GM21390 (cell line): ENCODE measurements around the gene SUGCT.
"Not testable (repeated sequence)": the region's sequence is repeated elsewhere in the genome, so short reads cannot be mapped to it uniquely, and the experiment has no call there.

Experiments
- ATAC-seq: cut with Tn5 transposase; IDR thresholded peaks from one replicate; pipeline ENCODE4 v1.9.1; 2021; ENCODE audit not compliant: unreplicated experiment

Gene SUGCT

GRCh38 chr7:40199076-40199802 lies 64.4 kb downstream of the SUGCT start:
- ATAC-seq, result no peak

DNA sequence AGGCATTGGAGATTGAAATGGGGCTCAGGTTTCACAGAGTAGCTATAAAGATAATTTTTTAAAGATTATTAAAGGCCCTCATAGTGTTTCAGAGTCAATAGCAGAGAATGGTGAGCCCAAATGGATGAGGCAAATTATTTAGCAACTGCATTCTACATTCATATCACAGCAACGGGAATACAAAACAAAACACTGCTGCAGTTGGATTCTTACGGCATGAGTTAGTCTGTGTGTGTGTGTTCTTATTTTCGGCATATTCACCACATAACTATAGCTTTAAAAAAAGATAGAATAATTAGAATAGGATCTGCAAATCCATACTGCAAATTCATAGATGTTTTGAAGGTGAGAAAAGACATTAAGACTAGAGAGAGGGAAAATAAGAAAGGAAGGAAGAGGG lies 66.0 kb downstream of the SUGCT start:
- no peak for ATAC-seq

DNA sequence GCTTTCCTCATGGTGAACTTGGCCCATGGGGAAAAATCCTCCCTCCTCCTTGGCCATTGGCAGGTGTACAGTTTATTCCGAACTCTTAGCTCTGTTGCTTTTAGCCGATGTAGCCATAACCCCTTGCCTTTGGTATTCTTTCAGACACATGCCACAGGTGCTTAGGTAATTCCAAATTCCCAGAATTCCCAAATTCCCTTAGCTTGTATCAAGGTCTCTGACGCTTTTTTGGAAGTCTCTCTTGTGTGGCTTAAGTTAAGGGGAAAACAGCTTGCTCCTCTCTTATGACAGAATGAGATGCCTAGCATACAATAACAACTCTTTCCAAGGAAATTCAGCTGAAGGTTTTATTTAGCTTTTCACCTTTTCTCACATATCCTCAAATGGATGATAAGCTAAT lies 68.0 kb downstream of the SUGCT start:
- no peak for ATAC-seq

DNA sequence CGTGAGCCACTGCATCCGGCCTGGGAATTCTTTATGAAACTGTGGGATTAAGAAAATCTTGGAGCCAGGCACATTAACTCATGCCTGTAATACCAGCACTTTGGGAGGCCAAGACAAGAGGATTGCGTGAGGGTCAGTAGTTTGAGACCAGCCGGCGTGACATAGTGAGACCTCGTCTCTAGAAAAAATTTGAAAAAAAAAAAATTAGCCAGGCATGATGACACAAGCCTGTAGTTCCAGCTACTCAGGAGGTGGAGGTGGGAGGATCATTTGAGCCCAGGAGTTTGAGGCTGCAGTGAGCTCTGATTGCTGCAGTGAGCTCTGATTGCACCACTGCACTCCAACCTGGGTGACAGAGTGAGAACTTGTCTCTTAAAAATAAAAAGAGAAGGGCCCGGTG lies 69.8 kb downstream of the SUGCT start:
- ATAC-seq, result no peak

DNA sequence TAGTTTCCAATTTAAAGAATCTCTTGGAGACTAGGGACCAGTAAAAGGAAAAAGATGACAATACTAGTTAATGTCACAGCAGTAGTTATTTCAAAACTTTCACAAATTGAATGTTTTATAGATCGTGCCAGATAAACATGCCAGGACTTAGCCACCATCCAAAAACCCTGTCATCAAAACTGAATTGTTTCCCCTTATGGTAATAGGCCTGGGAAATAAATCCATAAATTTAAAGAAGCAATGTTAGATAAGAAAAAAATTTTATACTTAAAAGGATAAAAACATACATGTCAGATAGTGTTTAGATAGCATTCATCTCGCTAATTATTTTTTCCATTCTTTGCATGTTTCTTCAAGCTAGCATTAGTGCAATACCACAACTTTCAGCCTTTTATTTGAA lies 71.2 kb downstream of the SUGCT start:
- ATAC-seq, result no peak

DNA sequence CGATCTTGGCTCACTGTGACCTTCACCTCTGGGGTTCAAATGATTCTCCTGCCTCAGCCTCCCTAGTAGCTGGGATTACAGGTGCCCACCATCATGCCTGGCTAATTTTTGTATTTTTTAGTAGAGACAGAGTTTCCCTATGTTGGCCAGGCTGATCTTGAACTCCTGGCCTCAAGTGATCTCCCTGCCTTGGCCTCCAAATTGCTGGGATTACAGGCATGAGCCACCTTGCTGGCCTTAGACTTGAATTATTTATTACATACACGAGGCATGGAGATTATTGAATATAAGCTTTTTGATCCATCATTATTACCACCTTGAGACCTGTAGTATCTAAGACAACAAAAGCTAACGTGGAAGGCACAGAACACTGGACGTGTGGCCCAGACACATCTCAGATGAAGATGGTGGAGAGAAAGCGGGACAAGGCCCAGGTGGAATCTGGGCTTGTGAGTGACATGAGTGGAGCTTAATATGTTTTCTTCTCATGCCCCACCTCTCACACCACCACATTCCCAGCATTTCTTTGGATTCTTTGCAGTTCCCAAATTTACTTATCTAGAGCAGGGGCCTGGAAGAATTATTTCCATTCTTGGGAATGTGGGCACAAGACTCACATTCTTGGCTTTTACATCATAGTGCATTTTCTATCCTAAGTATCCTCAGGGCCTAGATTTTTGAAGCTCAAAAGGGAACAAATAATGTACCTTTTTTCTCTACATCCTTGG lies 76.6 kb downstream of the SUGCT start:
- no peak for ATAC-seq

GRCh38 chr7:40213291-40213690 lies 78.5 kb downstream of the SUGCT start:
- no peak for ATAC-seq

GRCh38 chr7:40213856-40214255 lies 79.1 kb downstream of the SUGCT start:
- ATAC-seq, result no peak

DNA sequence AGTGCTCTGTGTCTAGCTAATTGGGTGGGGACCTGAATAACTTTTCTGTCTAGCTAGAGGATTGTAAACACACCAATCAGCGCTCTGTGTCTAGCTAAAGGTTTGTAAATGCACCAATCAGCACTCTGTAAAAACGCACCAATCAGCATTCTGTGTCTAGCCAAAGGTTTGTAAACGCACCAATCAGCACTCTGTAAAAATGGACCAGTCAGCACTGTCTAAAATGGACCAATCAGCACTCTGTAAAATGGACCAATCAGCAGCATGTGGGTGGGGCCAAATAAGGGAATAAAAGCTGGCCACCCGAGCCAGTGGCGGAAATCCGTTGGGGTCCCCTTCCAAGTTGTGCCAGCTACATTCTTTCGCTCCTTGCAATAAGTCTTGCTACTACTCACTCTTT lies 83.8 kb downstream of the SUGCT start:
- ATAC-seq, result not testable (repeated sequence)

DNA sequence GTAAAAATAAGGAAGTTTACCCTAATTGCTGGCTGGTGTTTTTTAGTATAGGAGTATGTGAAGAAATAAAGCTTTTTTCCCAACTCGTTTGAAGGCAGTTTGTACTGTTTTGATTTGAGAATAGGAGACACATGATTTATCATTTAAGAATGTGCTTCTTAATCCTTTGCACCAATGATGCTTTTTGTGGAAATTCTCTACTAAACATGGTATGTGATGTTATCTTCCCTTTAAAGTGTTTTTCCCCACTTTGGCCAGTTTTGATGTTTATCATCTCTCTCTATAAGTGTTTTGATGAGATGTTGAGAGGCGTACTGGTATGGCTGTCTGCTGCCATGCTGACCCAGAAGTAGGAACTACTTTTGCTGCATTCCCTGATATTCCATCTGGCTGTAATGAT lies 85.1 kb downstream of the SUGCT start:
- ATAC-seq, result no peak

DNA sequence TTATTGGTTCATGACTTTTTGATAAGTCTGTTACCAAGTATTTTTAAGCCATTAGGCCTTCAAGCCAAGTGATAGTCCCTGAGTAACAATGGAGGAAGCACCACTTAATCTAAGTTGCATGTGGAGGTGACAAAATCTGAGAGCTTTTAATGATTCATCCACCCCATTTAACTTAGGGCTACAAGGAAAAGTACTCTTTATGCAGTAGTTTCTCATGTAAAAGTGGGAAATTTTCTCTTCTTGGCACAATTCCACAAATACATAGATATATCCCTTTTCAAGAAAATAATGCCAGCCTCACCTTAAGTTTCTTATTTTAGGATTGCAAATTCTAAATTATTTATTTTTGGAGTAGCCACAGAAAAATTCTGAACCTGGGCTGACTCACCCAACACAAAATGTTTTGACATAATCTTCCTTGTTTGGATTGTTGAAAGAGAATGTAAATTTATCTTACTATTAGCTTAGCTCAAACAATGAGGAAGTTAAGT lies 85.7 kb downstream of the SUGCT start:
- no peak for ATAC-seq

- ATAC-seq, result no peak
Measured at GRCh38 chr7:40221836-40222235, 87.0 kb downstream of the SUGCT start.

- no peak for ATAC-seq
Measured at GRCh38 chr7:40223451-40224127, 88.8 kb downstream of the SUGCT start.

DNA sequence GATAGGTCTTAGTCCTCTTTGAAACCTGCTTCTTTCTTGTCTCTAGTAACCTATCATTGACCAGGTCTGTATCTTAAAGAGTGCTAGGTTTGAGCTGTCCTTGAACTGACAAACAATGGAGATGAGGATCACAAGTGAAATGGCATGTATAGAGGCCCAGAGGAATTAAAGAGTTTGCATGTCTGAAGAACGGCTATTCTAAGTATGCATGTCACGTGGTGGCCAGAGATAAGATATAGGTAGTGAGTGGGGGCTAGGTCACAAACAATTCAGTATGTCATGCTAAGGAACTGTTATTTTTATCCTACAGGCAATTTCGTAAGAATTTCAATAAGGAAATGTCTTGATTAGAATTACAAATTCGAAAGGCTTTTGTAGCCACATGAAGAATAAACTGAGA lies 95.3 kb downstream of the SUGCT start:
- no peak for ATAC-seq

DNA sequence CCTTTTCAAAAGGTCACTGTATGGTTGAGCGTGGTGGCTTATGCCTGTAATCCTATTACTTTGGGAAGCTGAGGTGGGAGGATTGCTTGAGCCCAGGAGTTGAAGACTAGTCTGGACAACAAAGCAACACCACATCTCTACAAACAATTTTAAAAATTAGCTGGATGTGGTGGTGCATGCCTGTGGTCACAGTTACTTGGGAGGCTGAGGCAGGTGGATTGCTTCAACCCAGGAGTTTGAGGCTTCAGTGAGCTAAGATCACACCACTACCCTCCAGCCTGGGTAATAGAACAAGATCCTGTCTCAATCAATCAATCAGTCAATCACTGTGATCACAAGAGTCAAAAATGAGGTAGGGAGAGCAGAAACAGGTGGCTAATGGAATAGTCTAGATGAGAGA lies 97.0 kb downstream of the SUGCT start:
- ATAC-seq, result no peak

GRCh38 chr7:40232242-40232893 lies 97.6 kb downstream of the SUGCT start:
- ATAC-seq, result no peak

DNA sequence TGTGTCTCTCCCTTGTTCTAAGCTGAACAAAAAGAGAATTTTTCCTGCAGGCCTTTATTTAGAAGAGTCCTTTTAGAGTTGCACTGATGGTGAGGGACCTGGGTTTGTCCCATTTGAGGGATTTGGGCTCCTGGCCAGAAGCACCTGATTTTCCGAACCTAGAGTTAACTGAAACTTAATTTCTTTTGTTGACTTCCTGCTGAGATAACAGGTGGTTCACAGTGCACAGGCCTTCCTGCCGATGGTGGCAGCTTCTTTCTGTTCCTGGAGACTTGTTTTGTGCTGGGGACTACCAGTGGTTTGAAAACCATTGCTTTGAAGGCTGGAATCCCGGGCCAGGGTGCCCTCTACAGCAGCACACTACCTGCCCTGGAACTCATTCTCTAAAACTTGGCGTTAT lies 99.2 kb downstream of the SUGCT start:
- peak; percentile 48 for ATAC-seq

DNA sequence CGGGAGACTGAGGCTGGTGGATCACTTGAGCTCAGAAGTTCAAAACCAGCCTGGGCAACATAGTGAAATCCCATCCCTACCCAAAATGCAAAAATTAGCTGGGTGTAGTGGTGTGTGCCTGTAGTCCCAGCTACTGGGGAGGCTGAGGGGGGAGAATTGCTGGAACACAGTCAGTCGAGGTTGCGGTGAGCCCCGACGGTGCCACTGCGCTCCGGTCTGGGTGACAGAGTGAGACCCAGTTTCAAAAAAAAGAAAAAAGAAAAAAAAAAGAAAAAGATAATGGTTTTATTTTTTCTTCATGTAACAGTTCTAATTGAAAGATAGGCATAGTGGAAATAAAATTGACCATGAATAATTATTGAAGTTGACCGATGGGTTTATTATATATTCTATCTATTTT lies 99.9 kb downstream of the SUGCT start:
- no peak for ATAC-seq

DNA sequence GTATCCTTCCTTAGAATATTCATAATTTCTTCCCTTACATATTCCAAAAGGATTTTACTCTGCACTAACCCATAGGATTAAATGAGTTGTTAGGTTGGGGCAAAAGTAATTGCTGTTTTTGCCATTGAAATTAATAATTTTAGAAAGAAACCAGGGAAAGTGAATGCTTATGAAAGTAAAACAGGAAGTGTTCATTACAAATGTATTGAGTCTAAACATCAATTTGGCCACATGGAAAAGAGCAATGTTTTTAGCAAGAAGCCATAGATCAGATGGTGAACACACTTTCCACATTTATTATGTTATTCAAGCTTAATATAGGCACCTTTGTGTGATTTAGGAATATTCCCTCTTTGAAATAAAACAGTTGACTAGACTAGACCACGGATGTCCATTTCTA lies 102.9 kb downstream of the SUGCT start:
- no peak for ATAC-seq

GRCh38 chr7:40239755-40240303 lies 105.0 kb downstream of the SUGCT start:
- ATAC-seq, result no peak

- no peak for ATAC-seq
Measured at GRCh38 chr7:40243076-40243475, 108.3 kb downstream of the SUGCT start.
